Germinal center (tissue), 1 donor: ENCODE results near the gene NXPE3.
"Not testable (repeated sequence)": the region's sequence is repeated elsewhere in the genome, so short reads cannot be mapped to it uniquely, and the experiment has no call there.

Experiments
- DNase-seq: peaks from one replicate; pipeline ENCODE4 v3.0.0; 2012; ENCODE audit warnings: mixed read lengths, low spot score

NXPE3 gene

GRCh38 chr3:101779047-101779821, at the start of gene NXPE3:
NXPE3 (plus strand) TSS chr3:101779211; CDS start chr3:101785597, 6,386 bp downstream.
- peak; percentile 93 for DNase-seq

GRCh38 chr3:101729586-101729985, 49.4 kb upstream of the NXPE3 start:
- DNase-seq, result no peak

DNA sequence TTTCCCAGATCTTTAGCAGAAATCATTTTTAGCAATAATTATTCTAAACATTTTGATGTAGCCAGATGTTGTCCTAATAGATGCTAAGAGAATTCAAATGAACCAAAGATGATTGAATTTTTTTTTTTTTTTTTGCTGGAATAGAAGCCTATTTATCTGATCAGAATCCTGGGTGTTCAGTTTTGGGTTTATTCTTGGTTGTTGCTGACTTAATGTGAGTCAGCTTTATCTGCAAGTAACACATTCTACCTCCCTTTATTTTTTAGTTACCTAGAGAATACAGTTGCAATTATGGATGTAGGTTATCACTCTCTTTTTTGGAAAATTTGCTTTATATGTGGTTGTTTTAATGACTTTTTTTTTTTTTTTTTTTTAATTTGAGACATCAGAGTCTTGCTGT, 48.2 kb upstream of the NXPE3 start:
- no peak for DNase-seq

DNA sequence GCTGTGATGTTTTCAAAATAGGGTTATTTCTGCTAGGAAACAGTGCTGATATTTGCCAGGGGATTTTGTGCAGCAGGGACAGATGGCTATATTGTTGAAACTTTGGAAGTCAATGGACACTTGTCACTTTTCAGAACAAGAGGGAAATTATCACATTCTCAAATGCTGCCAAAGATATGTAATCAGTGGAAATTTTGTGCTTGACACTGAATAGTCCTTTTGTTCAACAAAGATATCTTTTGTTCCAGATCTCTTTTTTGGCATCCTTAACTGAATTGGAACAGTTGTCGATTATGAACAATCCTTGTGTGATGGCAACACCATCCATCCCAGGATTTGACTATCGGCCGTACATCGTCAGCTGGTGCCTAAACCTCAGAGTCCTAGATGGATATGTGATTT, 46.8 kb upstream of the NXPE3 start:
- DNase-seq, result no peak

GRCh38 chr3:101735833-101736232, 43.2 kb upstream of the NXPE3 start:
- no peak for DNase-seq

- DNase-seq, result not testable (repeated sequence)
Measured at GRCh38 chr3:101741914-101742313, 37.1 kb upstream of the NXPE3 start.

GRCh38 chr3:101744811-101745210, 34.2 kb upstream of the NXPE3 start:
- DNase-seq, result no peak

GRCh38 chr3:101745934-101746333, 33.1 kb upstream of the NXPE3 start:
- DNase-seq, result not testable (repeated sequence)

DNA sequence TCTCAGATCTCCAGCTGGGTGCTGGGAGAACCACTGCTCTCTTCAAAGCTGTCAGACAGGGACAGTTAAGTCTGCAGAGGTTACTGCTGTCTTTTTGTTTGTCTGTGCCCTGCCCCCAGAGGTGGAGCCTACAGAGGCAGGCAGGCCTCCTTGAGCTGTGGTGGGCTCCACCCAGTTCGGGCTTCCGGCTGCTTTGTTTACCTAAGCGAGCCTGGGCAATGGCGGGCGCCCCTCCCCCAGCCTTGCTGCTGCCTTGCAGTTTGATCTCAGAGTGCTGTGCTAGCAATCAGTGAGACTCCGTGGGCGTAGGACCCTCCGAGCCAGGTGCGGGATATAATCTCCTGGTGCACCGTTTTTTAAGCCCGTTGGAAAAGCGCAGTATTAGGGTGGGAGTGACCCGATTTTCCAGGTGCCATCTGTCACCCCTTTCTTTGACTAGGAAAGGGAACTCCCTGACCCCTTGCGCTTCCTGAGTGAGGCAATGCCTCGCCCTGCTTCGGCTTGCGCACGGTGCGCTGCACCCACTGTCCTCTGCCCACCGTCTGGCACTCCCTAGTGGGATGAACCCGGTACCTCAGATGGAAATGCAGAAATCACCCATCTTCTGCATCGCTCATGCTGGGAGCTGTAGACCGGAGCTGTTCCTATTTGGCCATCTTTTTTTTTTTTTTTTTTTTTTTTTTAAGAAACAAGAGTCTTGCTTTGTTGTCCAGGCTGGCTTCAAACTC, 25.5 kb upstream of the NXPE3 start:
- not testable (repeated sequence) for DNase-seq

- DNase-seq, result no peak
Measured at GRCh38 chr3:101758224-101758623, 20.8 kb upstream of the NXPE3 start.

- no peak for DNase-seq
Measured at GRCh38 chr3:101762041-101762646, 16.9 kb upstream of the NXPE3 start.

DNA sequence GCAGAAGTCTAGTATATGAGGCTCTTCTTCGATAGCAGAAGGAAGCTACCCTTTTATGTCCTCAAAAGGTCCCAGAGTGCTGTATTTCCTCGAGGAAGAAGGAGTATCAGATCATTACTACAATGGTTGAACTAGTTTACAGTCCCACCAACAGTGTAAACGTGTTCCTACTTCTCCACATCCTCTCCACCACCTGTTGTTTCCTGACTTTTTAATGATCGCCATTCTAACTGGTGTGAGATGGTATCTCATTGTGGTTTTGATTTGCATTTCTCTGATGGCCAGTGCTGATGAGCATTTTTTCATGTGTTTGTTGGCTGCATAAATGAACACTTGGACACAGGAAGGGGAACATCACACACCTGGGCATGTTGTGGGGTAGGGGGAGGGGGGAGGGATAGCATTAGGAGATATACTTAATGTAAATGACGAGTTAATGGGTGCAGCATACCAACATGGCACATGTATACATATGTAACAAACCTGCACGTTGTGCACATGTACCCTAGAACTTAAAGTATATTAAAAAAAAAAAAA, 1.2 kb upstream of the NXPE3 start:
- not testable (repeated sequence) for DNase-seq

- no peak for DNase-seq
Measured at GRCh38 chr3:101778385-101779046, 495 bp upstream of the NXPE3 start.

DNA sequence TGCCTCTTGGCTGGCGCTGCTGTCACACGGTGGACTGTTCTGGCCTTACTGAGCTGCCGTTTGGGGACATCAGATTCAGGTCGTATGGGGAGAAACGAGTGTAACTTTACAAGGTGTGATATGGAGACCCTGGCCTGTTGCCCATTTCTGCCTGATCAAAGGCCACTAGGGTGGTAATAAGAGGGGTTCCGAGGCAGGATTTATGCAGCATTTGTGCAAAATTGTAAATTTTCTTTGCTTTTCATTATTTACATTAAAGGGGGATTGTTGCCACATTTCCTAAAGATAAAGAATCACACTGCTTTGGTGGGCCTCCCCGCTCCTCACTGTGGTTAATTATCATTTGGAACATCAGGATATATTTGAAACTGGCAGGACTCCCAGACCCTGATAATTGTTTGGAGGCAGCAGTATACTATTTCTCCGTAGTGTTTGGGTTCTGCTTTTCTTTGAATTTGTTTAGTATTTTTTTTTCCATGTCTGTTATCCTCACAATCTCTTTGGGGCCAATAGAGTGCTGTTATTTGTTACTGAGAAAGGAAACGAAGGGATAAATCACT, 891 bp downstream of the NXPE3 start:
- no peak for DNase-seq

DNA sequence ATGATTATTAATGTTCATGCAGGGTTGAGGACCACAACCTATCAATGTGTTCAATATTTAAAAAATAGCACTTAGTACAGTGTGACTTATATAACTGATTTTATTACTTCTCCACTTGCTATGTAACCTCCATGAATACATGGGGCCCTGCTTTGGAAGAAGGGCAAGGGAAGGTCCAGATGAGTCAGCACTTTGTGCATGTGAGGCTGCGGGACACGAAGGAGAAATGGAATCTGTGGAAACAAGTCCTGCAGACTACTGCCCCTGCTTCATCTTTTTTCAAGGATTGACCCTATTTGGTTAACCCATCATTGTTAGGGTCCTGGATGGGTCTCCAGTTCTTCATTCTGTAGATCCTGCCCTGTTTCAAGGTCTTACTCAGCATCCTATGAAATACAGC, 1.6 kb downstream of the NXPE3 start:
- no peak for DNase-seq

GRCh38 chr3:101781166-101781565, 2.2 kb downstream of the NXPE3 start:
- DNase-seq, result no peak

DNA sequence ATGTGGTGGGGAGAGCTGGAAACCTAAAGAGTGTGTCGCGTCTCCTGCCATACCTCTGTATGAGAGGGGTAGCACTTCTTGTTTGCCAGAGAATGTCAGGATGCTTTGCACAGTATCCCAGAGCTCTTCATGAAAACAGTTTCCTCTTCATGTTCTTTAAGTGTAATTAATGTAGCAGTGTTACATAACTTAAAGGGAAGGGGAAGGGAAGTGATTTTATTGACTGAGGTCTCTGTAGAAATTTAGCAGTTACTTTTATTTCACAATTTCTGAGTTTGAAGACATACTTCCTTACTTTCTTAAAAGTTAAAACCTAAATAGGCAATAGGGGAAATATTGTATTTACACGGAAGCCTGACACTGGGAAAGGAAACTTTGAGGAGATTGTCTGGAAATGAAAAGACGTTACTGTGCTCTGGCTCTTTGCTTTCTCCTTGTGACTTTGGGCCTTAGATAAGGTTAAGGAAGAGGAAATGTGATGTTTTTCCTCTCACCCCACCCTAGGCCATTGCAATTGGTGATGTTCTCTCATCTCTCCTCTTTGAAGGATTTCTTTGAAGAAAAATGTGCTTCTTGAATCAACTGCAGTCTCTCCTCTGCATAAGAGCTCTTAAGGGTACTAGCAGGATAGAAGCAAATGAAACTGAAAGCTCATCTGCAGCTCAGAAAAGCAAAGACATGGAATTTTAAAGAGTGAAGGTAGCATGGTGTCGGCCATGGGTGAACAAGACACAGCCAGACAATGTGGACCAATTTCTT, 6.0 kb downstream of the NXPE3 start:
- no peak for DNase-seq

DNA sequence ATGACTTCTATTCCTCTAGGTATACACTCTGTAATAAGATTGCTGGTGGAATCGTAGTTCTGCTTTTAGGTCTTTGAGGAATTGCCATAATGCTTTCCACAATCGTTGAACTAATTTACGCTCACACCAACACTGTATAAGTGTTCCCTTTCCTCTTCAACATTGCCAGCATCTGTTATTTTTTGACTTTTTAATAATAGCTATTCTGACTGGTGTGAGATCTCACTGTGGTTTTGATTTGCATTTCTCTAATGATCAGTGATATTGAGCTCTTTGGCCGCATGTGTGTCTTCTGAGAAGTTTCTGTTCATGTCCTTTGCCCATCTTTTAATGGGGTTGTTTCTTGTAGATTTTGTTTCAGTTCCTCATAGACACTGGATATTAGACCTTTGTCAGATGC, 12.8 kb downstream of the NXPE3 start:
- DNase-seq, result no peak

GRCh38 chr3:101796077-101796680, 17.2 kb downstream of the NXPE3 start:
- no peak for DNase-seq

DNA sequence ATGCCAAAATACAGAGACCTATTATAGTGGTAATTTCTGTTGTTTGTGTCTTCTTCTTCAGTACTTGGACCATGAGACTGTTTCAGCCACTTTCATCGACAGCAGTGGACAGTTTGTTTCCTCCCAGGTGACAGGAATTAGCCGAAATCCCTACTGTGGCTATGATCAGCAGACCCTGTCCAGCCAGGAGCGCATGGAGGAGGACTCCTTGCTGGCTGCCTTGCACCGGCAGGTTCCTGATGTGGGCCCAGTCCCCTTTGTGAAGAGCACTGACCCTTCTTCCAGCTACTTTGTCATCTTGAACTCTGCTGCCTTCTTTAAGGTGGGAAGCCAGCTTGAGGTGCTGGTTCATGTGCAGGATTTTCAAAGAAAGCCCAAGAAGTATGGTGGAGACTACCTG, 22.2 kb downstream of the NXPE3 start:
- no peak for DNase-seq

GRCh38 chr3:101802179-101802578, 23.2 kb downstream of the NXPE3 start:
- no peak for DNase-seq
